GM03348 (cell line): ENCODE data around the gene PLCD1.

Source experiments
- DNase-seq: peaks from one replicate; pipeline ENCODE4 v3.0.0; 2012; ENCODE audit warnings: low spot score

PLCD1 gene

DNA sequence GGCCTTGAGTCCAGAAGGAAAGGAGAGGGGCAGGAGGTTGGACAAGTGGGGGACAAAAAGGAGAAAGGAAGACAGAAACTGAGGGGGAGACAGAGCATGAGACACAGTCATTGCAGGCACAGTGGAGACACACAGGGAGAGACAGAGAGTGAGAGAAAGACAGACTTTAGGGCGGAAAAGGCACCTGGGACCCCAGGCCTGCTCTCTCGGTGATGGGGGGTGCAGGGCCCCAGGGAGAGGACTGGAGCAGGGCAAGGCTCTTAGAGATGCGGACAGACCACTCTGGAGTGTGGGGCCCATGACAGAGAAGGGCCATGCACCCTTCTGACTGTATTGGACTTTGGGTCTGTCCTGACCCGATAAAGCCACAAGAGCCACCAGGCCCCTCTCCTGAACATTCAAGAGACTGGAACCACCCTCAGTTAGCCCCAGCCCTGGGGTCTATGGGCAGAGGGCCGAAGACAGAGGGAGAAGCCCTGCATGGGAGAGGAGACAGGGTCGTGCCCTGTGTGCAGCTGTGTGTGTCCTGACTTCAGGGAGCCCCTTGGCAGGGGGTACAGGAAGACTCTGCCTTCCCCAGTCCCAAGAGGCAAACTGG is 12.5 kb downstream of the PLCD1 start:
- DNase-seq = no peak

DNA sequence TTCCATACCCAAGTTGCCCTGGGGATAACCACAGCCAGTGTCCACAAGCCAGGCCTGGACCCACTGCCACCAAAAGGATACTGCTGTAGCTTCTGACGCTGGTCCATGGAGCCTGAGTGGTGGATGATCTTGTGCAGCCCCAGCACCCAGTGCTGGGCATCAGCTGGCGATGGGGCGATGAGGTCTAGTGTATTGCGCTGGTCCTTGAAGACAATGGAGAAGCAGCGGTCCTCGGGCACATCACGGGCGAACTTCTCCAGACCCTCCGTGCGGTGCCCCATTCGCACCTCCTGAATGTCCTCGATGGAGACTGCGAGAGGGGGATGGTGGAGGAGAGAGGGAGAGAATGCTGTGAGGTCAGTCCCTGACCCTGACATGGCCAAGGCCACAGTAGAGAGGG is 13.0 kb downstream of the PLCD1 start:
- DNase-seq = no peak

DNA sequence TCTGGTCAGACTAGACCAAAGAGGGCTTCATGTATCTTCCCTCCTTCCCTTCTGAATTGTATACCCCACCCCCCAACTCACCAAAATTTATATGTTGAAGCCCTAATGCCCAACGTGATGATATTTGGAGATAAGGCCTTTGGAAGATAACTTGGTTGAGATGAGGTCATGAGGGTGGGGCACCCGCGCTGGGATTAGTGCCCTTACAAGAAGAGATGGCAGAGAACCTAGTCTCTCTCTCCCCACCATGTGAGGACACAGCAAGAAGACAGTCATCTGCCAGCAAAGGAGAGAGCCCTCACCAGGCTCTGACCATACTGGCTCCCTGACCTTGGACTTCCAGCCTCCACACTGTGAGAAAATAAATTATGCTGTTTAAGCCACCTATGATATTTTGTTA is 13.5 kb downstream of the PLCD1 start:
- no peak for DNase-seq

DNA sequence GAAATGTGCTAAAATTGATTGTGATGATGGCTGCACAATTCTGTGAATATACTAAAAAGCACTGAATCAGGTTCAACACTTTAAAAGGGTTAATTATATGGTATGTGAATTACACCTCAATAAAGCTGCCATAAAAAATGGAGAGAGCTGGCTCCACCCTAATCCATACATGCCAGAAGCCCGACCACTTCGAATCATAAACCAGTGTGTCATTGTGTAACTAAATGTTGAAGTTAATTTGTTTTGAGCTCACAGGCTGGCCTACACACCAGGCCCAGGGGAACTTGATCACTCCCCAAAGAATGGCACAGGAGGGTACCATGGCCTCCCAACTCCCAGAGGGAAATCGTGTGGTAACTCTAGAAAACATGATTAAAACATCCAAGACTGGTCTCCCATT is 14.0 kb downstream of the PLCD1 start:
- no peak for DNase-seq

DNA sequence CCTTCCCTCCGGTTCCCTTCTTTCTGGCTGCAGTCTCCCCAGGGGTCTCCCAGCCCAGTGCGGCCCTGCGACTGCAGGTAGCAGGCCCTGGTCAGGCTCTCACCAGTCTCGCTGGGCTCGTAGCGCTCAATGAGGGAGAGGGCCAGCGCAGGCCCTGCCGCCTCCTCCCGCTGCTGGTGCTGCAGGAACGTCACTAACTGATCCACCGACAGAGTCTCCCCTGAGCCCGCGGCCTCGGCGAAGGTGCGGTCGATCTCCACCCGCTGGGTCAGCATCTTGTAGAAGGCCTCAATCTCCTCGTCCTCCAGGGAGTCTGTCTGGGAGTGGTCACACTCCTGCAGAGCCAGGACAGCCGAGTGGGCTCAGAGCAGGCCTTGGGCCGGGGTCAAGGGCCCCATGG is 18.3 kb downstream of the PLCD1 start:
- DNase-seq = no peak

DNA sequence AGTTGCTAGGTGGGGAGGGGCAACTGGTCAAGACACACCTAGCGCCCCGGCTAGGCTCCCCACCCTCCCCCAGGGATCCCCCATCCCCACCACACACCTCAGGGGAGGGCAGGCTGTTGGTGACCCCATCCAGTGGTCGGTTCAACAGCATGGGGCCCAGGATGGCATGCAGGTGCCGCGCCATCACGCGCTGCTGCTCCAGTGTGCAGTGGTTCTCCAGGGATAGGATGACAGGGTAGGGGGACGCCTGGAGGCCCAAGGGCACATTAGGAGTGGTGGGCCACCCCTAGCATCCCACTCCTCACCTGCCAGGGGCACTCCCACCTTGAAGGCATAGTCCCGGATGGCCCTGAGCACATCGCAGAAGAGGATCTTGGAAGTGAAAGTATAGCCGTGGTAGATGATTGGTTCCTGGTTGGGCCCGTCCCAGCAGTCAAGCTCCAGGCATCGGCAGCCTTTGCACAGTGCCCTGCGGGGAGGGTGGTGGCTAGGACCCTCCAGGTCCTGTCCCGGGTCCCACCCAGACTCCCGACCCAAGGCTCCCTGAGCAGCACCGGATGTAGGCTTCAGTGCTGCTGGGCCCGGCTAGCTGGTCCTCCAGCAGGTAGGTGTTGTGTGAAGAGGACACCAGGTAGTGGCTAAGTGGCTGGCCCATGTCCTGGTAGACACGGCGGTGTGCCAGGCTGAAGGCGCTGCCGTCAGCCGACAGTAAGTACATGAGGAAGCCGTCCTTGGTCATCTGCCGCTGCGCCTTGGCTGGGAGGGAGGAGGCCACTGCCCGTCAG is 19.4 kb downstream of the PLCD1 start:
- no peak for DNase-seq

DNA sequence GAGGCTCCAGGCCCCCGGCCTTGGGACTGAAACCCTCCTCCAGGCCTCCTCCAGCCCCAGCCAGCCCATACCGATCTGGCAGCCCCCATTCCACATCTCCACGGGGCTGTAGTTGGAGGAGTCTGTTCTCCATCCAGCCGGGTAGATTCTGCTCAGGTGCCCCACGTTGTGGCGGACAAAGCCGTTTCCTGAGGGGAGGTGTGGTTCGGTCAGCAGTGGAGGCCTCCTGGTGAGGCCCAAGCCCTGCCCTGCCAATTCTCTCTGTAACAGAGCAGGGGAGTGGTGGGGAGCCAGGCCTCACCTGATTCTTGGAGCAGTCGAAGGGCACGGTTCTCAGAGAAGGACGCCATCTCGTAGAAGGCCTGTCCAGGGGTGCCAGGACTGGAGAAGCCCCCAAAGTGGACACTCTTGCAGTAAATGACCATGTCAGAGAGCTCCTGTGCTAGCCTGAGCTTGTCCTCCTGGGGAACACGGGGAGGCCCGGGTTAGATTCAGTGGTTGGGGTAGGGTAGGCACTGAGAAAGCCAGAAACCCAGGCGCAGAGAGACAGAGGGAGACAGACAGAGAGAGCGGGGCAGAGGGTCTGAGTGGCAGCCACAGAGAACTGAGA is 20.4 kb downstream of the PLCD1 start:
- DNase-seq = no peak

DNA sequence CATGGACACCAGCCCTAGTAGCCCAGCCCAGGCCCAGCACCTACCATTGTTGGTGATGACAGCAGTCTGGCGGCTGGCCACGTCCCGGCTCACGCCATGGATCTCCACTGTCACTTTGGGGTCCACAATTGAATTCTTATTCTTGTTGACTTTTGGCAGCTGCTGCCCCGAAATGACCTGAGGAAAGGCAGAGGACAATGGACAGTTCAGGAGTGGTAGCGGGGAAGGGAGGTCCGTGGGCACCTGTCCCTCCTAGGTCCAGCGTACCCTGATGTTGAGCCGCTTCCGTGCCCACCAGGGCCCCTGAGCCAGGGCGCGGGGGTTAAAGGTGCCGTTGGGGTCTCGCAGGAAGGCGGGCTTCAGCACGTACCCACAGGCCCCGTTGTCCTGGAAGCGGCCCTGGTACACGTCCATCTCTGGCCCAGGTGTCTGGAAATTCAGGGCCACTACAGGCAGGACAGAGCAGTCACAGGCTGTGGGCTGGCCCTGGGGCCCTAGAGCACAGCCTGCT is 21.2 kb downstream of the PLCD1 start:
- no peak for DNase-seq

DNA sequence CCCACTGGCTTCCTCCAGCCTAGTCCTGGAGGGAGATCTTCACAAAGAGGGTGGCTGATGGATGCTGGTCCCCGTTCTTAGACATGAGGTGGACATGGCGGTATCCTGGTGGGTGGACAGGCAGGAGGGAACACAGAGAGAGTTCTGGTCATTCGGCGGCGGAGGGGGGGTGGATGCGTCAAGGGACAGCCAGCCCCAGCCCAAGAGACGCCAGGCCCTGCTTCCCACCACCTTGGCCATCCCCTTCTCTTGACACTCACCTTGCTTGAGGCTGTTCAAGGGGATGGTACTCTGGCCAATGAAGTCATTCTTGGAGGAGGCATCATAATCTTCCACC is 21.7 kb downstream of the PLCD1 start:
- no peak for DNase-seq

DNA sequence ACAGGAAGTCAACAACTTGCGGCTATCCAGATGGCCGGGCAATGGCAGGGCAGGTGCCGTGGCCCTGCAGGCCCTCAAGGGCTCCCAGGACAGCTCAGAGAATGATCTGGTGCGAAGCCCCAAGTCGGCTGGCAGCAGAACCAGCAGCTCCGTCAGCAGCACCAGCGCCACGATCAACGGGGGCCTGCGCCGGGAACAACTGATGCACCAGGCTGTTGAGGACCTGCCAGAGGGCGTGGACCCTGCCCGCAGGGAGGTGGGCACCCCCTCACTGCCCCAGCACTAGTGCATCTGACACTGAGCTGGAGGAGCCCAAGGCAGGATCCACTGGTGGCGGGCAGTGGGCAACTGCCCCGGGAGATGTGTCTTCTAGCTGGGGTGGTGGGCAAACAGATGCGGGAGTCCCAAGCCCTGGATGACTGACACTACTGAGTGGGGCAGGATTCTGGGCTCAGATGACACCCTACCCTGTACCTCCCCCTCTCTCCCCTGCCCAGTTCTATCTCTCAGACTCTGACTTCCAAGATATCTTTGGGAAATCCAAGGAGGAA is 22.9 kb downstream of the PLCD1 start:
- DNase-seq = no peak

DNA sequence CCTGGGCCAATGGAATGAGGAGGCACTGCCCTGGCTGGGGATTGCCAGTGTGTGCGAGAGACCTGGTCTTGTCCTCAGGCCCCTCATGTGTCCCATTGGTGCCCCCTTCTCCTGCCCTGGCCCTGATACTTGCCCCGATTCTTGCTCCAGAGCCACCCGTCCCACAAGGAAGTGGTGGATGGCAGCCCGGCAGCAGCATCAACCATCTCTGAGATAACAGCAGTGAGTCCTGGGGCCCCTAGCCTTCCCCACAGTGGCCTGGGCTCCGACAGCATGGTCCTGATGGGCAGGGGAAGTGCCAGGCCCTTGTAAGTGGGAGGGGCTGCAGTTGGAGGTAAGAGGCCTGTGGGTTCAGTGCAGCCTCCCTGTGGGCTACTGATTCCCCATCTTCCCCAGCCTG is 23.4 kb downstream of the PLCD1 start:
- DNase-seq = no peak

DNA sequence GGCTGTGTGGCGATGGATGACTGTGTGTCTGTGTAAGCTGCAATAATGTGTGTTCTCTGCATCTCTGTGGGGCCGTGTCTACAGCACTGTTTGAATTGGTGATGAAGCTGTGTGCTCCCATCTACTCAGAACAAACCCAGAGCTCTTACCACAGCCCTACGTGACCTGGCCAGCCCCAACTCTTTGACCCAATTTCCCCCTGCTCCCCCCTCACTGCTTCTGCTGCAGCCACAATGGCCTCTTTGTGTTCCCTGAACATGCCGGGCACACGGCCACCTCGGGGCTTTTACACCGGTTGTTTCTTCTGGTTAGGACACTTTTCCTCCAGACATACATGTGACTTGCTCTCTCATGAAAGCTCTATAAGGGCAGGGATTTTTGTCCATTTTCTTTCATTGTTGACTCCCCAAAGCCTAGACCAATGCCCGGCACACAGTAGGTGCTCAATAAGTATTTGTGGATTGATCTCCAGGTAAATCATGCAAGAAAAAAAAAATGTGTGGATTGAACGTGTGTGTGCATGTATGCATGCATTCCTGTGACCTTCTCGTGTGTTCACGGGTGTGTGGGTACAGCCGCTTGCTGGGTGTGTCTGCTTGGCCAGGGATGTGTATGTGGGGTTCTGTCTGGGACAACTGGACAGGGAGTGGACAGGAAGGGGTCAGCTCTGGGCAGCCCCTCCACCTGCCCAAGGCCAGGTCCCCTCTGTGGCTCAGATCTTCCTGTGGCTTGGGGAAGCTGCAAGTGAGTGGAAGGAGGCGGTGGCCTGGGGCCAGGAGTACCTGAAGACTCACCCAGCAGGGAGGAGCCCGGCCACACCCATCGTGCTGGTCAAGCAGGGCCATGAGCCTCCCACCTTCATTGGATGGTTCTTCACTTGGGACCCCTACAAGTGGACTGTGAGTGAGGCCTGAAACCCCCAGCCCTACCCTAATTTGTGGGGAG is 24.1 kb downstream of the PLCD1 start:
- no peak for DNase-seq

DNA sequence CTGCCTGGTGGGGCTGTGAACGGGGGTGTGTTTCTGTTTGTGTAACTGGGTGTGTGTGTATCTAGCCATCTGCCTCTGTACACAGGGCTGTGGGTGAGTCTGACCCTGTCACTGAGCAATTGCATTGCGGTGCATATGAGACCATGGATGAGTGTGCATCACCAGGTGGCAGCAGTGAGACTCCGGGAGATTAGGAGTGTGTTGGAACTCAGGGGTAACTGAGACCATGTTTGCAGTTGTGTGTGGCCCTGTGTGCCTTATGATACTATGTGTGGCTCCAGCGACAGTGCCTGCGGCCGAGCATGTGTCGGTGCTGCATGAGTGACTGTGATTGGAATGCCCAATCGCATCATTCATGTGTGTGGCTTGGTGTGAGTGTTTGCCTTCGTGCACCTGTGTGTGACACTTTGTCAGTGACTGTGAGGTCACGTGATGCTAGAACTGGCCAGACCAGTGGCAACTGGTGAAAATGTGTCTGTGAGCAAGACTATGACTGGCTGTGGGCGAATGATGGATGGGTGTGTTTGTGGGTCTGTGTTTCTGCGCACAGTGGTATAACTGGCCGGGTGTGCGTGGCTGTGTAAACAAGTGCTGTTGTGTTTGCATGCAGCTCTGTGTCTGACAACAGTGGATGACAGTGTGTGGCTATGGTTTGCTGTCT is 24.9 kb downstream of the PLCD1 start:
- DNase-seq = peak; percentile 74

DNA sequence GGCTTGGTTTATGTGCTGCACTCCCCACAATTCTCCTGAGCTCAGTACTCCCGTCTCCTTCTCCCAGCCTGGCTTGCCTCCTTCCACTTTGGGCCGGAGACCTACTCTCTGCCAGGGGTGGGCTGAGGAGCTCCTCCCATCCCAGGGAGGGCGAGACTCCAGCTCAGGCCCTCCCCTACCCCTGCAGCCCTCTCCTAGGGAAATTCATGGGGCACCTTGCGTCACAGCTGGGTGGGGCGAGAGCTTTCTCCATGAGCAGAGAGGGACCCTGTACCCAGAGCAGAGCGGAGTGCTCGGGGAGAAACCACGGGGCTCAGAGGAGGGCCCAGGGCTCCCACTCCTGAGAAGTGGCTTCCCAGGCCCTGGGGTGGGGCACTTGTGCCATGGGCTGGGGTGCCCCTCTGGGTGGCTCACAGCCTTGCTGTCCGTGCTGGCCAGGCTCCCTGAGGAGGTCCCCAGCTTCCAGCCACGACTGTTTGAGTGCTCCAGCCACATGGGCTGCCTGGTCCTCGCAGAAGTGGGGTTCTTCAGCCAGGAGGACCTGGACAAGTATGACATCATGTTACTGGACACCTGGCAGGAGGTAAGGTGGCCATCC is 25.5 kb downstream of the PLCD1 start:
- no peak for DNase-seq

DNA sequence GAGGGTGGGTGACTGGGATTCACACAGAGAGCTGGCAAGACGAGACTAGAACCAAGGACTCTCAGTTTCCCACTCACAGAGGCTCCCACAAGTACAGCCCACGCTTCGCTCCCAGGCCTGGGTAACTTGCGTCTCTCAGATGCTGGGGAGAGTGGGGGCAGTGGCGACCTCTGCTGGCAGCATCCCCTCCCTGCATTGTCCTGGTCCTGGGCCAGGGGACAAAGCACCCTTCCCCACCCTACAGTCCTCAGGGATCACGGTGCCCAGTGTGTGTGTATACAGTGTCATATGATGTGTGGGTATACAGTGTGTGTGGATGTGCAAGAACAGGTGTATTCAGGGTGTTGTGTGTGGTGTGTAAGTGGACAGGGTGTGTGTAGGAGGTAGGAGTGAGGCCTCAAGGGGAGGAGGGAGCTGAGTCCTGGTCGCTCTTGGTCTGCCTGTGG is 26.0 kb downstream of the PLCD1 start:
- peak; percentile 75 for DNase-seq

DNA sequence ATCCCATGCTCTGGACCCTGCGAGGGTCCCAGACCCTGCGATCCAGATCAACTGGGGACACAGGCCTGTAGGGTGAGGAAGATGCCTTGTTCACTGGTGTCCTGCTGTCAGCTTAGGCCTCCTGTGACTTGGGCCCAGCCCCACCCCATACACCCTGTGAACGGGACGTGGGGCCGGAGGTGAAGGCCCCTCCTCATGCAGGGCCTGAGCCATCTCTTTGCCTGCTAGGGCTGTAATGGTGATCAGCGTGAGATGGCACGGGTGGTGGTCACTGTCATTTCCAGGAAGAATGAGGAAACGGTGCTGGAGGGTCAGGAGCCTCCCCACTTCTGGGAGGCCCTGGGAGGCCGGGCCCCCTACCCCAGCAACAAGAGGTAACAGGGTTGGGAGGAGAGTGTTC is 26.5 kb downstream of the PLCD1 start:
- no peak for DNase-seq

DNA sequence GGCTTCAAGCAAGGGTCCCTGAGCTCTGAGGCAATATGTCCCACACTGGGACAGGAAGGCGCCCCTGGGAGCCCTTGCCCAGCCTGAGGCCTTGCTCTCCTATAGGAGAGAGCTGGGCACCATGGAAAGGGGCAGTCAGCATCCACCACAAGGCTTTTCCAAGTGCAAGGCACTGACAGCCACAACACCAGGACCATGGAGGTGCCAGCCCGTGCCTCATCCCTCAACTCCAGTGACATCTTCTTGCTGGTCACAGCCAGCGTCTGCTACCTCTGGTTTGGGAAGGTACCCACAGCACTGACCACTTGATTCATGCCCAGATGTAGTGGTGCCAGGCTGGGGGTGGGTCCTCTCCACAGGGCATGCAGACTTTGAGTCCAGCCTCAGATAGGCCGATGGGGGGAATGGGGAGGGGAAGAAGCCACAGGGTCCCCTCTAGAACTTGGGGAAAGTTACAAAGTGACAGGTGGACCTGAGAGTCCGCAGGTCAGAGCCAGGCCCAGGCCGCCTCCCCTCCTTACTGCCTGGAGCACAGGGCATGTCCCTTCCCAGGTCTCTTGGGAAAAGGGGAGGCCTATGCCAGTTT is 27.1 kb downstream of the PLCD1 start:
- no peak for DNase-seq

DNA sequence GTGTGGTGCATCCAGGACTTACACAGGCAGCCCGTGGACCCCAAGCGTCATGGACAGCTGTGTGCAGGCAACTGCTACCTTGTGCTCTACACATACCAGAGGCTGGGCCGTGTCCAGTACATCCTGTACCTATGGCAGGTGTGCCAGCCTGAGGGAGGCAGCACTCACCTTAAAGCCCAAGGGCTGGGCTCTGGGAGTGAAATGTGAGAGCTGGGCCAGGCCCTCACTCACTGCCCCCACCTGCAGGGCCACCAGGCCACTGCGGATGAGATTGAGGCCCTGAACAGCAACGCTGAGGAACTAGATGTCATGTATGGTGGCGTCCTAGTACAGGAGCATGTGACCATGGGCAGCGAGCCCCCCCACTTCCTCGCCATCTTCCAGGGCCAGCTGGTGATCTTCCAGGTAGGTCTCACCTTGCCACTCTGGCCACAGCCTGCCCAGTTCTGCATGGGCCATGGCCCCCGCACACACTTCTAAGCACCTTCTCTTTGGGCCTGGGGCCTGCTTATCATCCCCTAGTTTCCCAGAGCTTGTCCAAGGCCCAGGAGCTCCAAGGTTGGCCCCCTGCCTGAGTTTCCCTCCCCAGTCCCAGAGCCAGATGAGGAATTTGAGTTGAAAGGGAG is 27.9 kb downstream of the PLCD1 start:
- no peak for DNase-seq

DNA sequence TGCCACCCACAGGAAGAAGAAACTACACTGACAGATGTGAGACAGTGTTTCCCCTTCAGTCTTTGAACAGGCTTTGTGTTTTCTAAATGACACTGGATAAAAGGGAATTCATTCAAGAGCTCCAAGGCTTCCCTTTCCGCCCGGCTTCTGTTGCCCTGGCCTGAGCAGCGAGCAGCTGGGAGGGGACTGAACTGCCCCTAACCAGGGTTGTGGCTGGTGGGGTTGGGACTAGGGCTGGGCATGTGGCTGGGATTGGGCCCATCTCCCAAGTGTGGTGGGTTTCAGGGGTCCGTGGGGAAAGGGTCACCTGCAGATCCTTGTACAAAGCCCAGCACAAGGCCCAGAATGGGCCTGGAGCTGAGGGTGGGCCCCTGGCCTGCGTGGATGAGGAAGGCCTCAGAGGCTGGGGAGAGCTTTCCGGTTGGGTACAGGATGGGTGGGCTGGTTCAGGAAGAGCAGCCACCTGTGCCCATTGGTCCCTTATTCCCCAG is 28.4 kb downstream of the PLCD1 start:
- DNase-seq = no peak
